NCI-H2029 (cell line): Measurements from ENCODE around the gene SPOP.

ENCODE experiments used
- DNase-seq: peaks from one replicate; lab custom pipeline; 2025; lab: John Stamatoyannopoulos, UW

Gene SPOP

DNA sequence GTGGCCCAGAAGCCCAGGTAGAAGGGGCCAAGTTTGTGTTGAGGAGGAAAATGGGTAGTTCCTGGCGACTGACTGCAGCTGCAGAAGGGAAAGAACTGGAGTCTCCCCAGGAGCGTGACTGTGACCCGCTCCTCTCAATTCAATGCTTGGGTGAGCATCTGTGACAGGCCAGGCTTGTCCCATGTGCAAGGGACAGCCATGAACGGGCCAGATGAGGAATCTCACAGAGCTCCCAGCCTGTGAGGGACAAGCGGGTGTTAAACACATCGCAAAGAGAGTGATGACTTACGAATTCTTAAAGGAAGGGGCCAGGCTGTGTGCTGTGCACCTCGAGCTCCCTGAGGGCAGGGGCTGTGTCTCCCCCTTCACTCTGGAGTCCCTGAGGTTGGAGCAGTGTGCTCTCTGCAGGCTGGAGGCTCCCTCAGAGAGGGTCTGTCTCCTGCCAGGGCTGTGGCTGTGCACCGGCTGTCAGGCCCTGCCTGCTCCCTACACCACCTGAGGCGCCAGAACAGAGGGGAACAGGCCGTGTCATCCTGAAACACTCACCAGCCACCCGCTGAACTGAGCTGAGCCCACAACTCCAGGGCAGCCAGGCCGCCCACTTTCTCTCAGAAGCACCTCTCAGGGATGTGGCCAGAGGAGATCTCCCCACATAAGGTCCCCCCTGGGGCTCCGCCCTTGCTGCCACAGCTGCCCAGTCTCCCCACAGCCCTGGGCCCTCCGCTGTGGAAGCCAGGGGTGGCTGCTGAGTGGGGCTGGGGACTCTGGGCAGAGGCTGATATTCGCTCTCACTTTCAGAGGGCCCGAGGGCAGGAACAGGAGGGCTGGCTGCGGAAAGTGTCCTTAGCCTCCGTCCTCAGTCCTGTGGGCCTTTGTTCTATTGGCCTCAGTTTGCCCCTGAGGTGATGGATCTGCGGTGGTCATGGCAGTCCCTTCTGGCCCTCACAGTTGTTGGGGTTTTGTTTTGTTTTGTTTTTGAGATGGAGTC is 127.9 kb downstream of the SPOP start:
- DNase-seq, result no peak

DNA sequence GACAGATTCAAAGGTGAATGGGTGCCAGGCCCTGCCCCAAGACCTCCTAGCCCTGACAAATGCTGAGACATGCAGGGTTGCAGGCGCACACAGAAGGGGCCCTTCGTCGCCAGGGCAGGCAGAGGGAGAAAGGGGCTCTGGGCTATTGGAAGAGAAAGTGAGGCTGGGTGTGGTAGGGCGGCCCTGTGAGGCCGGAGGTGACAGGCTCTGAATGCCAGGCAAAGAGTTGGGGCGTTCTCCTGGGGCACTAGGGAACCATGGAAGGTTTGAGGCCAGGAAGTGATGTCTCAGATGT is 128.6 kb downstream of the SPOP start:
- no peak for DNase-seq
